ENCODE results near the gene SUSD4. TPM values are rescaled to one million over a fixed set of nuclear protein-coding genes. Genes with fewer than 3 reads are reported as not detected.

The SUSD4 gene
- total RNA-seq, 1 donor from 2014 or later = not detected

DNA sequence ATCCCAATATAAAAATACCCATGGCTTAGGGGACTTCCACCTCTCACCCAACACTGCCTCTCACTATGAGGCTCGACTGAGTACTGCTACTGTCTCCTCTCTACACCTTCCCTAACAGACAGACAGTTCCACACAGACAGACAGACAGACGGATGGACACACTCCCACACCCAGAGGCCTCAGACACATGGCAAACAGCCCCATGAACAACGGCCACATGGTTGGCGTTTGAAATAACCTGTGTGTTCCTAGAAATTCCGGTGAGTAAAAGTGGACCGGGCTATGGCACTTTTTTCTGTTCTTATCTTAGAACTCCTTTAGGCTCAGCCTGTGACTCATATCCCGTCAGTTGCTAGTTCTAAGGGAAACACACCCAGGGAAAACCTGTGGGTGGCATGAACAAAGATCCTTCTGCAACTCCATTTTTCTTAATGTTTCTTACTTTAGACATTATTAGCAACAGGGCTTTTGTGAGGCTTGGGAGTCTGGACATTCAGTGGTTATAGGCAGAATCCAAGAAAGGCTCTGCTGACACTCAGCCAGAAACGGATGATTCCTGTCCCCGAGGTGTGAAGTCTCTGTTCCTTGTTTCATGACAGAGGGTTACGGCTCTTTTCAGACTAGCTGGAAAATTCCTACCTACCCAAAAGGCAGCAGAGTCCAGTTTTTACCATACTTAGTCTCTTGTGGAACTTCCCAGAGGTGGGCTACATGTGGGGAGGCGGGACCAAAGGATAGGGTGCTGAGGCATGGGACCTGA is 130.4 kb downstream of the SUSD4 start:
- no peaks in the 10 kb centered on the region for H3K36me3 Mint-ChIP-seq (ENCODE audit: unreplicated experiment)
- DNase-seq (ENCODE audit: extremely low spot score, unreplicated experiment) = peak; percentile 54
- H3K4me1 Mint-ChIP-seq (ENCODE audit: unreplicated experiment) = no peaks in the 10 kb centered on the region
- no peak overlapping the region for H3K4me3 Mint-ChIP-seq (ENCODE audit: unreplicated experiment)
- no peak for TF ChIP-seq CTCF (IDR thresholded peaks at IDR 0.05)
- no peaks in the 10 kb centered on the region for H3K27me3 Mint-ChIP-seq (ENCODE audit: unreplicated experiment)
- no peaks in the 10 kb centered on the region for H3K9me3 Mint-ChIP-seq (ENCODE audit: unreplicated experiment)
- H3K27ac Mint-ChIP-seq (ENCODE audit: unreplicated experiment) = no peak overlapping the region

GRCh38 chr1:223233019-223233409 is 131.0 kb downstream of the SUSD4 start:
- no peaks in the 10 kb centered on the region for H3K9me3 Mint-ChIP-seq (ENCODE audit: unreplicated experiment)
- no peak for DNase-seq (ENCODE audit: extremely low spot score, unreplicated experiment)
- H3K27me3 Mint-ChIP-seq (ENCODE audit: unreplicated experiment) = no peaks in the 10 kb centered on the region
- no peaks in the 10 kb centered on the region for H3K36me3 Mint-ChIP-seq (ENCODE audit: unreplicated experiment)
- H3K4me1 Mint-ChIP-seq (ENCODE audit: unreplicated experiment) = no peaks in the 10 kb centered on the region
- TF ChIP-seq CTCF (IDR thresholded peaks at IDR 0.05) = no peak
- no peak overlapping the region for H3K27ac Mint-ChIP-seq (ENCODE audit: unreplicated experiment)
- H3K4me3 Mint-ChIP-seq (ENCODE audit: unreplicated experiment) = no peak overlapping the region

- no peaks in the 10 kb centered on the region for H3K9me3 Mint-ChIP-seq (ENCODE audit: unreplicated experiment)
- no peaks in the 10 kb centered on the region for H3K36me3 Mint-ChIP-seq (ENCODE audit: unreplicated experiment)
- DNase-seq (ENCODE audit: extremely low spot score, unreplicated experiment) = peak; percentile 70
- H3K4me3 Mint-ChIP-seq (ENCODE audit: unreplicated experiment) = no peak overlapping the region
- TF ChIP-seq CTCF (IDR thresholded peaks at IDR 0.05) = no peak
- H3K27ac Mint-ChIP-seq (ENCODE audit: unreplicated experiment) = no peak overlapping the region
- no peaks in the 10 kb centered on the region for H3K4me1 Mint-ChIP-seq (ENCODE audit: unreplicated experiment)
- no peaks in the 10 kb centered on the region for H3K27me3 Mint-ChIP-seq (ENCODE audit: unreplicated experiment)
Observed at GRCh38 chr1:223231581-223231980, 132.4 kb downstream of the SUSD4 start.

DNA sequence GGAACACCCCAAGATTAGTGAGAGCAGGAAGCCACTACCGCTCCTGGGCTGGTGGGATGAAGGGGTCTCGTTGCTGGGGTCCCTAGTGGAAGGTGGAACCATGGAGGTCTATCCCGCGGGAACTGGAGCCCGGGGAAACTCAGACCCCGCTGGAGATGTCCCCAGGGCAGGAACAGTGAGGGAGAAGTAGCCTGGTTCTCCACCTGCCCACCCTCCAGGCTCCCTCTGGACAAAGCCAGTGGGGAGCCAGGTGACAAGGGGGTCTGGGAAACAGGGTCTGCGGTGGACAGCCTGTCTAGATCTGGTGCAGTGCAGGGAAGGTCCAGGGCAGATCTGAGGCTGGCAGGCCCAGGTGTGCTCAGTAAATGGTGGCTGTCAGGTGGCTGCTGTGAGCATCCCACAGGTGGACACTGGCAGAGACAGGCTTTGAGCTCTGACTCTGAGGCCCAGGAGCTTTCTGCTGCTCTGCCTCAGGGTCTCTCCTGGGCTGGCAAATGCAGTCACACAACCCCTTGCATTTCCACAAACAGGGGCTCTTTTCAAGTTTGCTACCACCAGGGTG is 132.9 kb downstream of the SUSD4 start:
- Mint-ChIP-seq H3K4me1 (ENCODE audit: unreplicated experiment) (no peaks in the 10 kb centered on the region), H3K36me3 (ENCODE audit: unreplicated experiment) (no peaks in the 10 kb centered on the region), H3K27ac (ENCODE audit: unreplicated experiment) (no peak overlapping the region), H3K27me3 (ENCODE audit: unreplicated experiment) (no peaks in the 10 kb centered on the region), H3K4me3 (ENCODE audit: unreplicated experiment) (no peak overlapping the region), H3K9me3 (ENCODE audit: unreplicated experiment) (no peaks in the 10 kb centered on the region)
- no peak for TF ChIP-seq CTCF (IDR thresholded peaks at IDR 0.05)
- DNase-seq (ENCODE audit: extremely low spot score, unreplicated experiment) = peak; percentile 79

DNA sequence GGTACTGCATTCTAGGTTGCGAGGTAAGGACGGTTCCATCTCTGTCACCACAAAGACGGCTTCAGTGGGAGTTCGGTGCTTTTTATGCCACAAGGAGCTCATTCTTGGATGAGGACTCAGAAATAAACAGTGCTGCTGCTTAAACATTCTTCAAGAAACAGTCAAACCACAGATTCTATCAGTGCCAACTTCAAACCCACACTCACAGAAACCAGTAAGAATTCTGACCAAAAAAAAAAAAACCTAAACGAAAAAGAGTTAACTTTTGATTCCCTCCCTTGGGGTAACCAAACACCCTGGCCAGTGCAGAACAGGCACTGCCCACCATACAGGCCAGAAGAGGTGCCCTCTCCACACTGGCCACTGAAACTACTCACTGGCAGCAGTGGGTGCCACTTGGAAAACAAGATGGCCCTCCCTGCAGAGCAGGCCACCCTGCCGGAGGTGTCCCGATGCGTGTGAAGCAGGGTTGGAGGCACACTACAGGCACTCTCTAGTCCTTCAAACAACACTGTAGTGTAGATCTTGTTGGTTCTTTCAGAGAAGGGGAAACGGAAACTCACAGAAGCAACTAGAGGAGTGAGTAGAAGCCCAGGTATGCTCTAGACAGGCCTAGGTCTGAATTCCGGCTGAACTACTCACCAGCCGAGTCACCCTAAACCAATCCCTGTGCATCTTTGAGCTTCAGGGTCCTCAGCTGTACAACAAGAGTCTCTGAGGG is 133.7 kb downstream of the SUSD4 start:
- no peaks in the 10 kb centered on the region for H3K4me1 Mint-ChIP-seq (ENCODE audit: unreplicated experiment)
- no peaks in the 10 kb centered on the region for H3K9me3 Mint-ChIP-seq (ENCODE audit: unreplicated experiment)
- H3K27me3 Mint-ChIP-seq (ENCODE audit: unreplicated experiment) = no peaks in the 10 kb centered on the region
- no peaks in the 10 kb centered on the region for H3K36me3 Mint-ChIP-seq (ENCODE audit: unreplicated experiment)
- no peak for TF ChIP-seq CTCF (IDR thresholded peaks at IDR 0.05)
- H3K4me3 Mint-ChIP-seq (ENCODE audit: unreplicated experiment) = no peak overlapping the region
- peak; percentile 62 for DNase-seq (ENCODE audit: extremely low spot score, unreplicated experiment)
- H3K27ac Mint-ChIP-seq (ENCODE audit: unreplicated experiment) = no peak overlapping the region

Measured in osteocyte (in vitro differentiated cells).